DMS53 (cell line): ENCODE data around the gene LIG1.
"Not testable (repeated sequence)": the region's sequence is repeated elsewhere in the genome, so short reads cannot be mapped to it uniquely, and the experiment has no call there.

Source experiments
- DNase-seq: peaks from one replicate; lab custom pipeline; 2025; lab: John Stamatoyannopoulos, UW

Gene LIG1

DNA sequence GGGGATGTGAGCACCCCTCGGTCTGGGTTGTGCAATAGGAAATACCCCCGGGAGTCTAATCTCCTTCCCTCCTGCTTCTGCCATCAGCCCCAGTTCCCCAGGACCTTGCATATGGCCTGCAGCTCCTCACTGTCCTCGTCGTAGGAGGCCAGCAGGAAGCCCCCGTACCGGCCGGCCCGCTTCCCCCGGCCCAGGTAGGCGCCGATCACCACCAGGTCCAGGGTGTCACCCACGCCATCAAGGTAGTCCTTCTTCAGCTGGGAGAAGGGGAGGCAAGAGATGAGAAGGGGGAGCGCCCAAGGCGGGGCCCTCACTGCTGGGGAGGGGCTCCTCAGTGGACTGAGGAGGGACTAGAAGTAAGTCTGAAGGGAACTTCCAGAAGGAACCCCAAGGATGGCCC is 49.1 kb downstream of the LIG1 start:
- DNase-seq: no peak

DNA sequence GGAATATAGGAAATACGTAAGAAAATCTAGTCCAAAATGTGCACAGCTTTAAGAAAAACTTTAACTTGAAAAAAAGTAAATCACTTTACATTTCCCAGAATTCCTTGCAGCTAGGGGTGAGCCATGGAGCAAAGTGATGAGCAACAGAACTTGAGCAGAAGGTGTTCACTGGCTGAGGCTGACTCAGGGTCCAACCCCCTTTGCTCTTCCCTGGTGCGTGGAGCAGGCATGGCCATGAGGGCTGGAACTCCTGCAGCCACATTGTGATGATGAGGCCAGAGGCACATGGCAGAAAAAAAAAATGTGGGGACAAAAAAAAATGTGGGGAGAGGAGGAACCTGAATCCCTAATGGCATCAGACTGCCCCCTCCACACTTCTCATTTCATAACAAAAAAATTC is 49.6 kb downstream of the LIG1 start:
- DNase-seq: no peak

DNA sequence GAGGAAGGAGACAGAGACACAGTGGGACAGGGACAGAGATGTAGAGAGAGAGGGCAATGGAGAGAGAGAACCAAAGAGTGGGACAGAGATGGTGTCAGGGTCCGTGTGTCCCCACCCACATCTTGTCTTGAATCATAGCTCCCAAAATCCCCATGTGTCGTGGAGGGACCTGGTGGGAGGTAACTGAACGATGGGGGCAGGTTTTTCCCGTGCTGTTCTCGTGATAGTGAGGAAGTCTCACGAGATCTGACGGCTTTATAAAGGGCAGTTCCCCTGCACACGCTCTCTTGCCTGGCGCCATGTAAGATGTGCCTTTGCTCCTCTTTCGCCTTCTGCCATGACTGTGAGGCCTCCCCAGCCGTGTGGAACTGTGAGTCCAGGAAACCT is 52.0 kb downstream of the LIG1 start:
- no peak for DNase-seq

DNA sequence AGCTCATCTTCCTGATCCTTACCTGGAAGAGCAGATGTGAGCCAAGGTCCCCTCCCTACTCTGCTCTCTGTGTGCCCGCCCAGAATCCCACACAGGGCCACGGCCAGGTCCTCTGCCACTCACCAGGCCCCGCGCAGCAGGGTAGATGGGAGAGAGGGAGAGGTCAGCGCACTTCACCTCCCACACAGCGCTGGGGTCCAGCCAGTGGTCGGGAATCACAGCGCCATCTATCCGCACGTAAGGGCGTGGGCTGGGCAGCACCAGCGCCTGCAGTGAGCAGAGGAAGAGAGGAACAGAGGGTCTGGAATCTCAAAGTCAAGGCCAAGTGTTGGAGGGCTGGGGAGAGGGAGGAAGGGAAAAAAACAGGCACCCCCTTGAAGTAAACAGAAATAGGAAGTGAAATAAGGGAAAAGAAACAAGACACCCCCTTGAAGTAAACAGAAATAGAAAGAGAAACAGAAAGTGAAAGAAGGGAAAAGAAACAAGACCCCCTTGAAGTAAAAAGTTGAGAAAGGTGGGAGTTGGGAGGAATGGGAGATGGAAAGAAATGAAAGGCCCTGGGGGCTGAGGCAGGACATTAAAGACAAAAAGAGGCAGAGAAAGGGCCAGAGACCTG is 52.5 kb downstream of the LIG1 start:
- no peak for DNase-seq

DNA sequence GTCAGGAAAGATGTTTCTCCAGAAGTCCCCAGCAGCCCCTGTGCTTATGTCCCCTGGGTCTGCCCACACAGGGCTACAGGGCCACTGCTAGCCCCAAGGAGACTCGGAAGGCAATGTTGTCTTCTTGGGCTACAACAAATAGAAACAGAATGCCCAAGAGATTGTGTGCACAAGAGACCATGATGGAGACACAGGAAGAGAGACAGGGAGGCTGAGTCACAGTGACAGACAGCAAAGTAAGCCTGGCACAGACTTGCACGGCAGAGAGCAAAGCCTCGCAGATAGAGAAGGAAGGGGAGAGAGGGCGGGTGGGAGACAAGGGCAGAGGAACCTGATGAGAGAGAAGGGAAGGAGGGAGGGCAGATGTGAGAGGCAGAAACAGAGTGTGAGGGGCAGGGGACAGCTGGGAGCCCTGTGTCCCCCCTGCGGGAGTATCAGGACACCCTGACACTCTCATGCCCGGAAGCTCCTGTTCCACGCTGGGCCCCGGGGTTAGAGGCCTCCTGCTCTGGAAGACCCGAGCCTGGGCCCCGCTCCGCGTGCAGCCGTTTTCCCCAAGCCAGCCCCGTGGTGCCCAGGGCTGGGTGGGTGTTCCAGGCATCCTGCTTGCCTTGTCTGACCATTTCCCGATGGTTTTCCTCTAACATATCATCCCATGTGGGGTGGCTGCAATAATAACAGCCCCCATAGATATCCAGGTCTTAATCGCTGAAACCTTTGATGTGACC is 56.8 kb downstream of the LIG1 start:
- DNase-seq: no peak

DNA sequence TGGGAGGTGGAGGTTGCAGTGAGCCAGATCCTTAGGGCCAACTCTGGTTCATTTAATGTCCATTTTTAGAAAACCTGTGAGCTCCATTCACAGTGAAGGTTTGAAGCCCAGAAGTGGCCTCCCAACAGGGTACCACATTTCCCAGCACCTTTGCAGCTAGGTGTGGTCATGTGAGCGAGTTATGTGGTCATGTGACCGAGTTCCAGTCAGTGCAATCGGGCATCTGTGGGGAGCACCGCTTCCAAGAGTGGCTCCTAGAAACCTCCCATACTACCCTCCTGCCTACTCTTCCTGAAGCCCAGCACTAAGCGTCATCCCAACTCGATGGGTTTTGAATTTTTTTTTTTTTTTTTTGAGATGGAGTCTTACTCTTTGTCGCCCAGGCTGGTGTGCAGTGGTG is 58.9 kb downstream of the LIG1 start:
- DNase-seq: peak; percentile 47

DNA sequence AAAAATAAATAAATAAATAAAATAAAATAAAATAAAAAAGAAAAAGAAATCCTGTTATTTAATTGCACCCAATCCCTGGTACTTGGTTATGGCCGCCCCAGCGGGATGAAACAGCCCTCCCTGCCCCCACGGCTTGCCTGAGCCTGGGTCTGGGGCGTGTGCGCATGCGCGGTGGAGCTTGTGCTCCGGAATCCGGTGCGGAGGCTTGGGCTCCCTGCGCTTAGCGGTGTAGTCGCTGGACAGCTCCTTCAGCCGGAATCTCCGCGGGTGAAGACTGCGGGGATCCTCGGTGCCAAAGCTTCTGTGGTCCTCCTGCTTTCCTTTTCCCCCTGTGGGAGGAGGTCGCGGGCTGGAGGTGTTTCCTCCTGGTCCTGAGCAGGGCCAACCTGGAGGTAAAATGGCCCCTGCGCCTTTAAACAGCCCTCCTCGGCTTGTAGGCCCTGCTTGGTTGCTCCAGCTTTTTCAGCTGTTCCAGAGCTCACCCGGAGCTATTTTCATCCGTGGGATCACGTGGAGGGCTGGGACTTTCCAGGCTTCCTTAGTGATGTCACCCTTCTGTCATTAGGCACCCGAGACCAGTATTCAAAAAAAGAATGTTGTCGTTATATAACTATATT is 59.7 kb downstream of the LIG1 start, which contains the start of gene PLA2G4C:
Gene PLA2G4C (minus strand): TSS at position 468 of the 617 bp plus-strand sequence. CDS start 4,288 bp downstream, outside the sequence.
- DNase-seq: peak; percentile 95

DNA sequence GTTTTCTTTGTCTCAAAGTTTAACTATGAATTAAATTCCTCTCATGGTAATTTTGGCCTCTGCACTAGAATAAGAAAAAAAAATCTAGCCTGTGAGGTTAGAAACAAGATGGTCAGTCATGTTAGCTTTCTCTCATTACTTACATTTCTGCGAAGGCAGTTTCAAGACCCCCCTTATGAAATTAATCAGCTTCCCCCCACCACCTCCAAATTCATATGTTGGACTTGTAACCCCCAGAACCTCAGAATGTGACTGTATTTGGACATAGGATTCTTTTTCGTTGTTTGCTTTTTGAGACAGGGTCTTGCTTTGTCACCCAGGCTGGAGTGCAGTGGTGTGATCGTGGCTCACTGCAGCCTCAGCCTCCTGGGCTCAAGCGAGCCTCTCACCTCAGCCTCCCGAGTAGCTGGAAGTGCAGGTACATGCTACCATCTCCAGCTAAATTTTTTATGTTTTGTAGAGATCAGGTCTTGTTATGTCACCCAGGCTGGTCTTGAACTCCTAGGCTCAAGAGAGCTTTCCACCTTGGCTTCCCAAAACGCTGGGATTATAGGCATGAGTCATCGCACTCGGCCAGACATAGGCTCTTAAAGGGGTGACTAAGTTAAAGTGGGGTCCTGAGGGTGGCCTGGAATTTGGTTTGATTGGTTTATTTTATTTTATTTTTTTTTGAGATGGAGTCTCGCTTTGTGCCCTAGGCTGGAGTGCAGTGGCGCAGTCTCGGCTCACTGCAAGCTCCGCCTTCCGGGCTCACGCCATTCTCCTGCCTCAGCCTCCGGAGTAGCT is 61.0 kb downstream of the LIG1 start:
- DNase-seq: no peak

DNA sequence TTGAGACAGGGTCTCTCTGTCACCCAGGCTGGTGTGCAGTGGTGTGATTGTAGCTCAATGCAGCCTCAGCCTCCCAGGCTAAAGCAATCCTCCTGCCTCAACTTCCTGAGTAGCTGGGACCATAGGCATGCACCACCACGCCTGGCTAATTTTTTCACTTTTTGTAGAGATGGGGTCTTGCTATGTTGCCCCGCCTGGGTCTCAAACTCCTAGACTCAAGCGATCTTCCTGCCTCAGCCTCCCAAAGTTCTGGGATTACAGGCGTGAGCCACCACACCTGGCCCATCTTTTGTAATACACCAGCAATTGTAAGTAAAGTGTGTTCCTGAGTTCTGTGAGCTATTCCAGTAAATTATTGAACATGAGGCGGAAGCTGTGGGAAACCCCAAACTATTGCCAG is 66.2 kb downstream of the LIG1 start:
- no peak for DNase-seq

DNA sequence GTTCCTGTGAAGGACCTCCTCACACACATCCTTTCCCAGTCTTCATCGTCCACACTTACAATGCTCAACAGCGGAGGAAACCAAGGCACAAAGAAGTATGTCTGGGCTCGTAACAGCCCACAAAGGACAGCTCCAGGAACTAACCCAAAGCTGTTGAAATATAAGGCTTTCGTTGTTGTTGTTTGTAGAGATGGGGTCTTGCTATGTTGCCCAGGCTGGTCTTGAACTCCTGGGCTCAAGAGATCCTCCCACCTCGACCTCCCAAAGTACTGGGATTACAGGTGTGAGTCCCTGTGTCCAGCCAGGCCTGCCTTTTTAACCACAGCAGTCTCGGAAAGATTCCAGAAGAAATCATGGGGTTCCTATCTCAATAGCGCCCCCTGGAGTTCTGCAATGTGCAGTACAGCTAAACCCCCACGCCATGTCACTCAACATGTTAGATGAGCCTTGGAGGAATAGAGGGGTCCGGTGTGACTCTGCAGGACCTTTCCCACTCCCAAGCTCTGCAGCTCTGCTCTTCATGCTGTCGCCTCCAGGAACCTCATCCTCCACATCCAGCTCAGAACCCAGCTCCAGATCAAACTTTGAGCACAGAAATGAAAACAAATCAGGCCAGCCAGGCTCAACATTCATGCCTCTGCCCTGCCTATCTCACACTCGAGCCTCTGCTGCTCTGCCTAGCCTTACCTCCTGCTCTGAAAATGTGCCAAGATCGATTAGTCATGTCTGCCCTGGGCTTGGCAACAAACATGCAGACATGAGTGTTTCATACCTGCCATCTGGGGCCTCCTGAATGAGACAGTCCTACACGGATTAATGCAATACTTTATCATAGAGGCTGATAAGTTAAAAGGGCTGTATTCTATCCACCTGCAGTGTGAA is 67.0 kb downstream of the LIG1 start:
- DNase-seq: peak; percentile 62

DNA sequence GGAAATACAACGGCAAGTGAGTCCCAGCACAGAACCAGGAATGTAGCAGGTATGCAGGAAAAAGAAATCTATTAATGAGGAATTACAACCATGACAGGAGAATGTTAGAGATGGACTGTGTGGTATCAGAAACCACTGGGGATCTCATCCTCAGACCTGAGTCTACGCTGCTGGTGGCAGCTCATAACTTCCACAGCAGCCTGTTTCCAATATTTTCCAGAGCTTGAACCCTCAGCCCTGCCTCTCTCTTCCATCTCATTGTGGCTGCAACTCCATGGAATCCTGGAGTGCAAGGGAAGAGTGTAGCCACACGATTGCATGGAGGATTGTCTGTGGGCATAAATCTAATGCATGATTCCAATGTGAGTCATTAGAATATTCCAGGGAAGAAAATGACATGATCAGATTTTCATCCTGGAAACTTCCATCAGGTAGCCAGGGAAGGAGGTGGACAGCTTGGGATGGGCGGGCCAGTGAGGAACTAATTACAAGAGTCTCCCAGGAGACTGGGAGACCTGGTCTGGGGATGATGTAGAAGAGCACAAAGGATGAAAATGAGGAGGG is 74.5 kb downstream of the LIG1 start:
- no peak for DNase-seq

DNA sequence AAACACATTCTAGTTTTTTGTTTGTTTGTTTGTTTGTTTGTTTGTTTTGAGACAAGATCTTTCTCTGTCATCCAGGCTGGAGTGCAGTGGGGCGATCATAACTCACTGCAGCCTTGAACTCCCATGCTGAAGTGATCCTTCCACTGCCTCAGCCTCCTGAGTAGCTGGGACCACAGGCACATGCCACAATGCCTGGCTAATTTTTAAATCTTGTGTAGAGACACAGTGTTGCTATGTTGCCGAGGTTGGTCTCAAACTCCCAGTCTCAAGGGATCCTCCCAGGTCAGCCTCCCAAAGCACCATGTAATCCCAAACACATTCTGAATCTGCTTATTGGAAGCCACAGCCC is 75.3 kb downstream of the LIG1 start:
- DNase-seq: no peak

DNA sequence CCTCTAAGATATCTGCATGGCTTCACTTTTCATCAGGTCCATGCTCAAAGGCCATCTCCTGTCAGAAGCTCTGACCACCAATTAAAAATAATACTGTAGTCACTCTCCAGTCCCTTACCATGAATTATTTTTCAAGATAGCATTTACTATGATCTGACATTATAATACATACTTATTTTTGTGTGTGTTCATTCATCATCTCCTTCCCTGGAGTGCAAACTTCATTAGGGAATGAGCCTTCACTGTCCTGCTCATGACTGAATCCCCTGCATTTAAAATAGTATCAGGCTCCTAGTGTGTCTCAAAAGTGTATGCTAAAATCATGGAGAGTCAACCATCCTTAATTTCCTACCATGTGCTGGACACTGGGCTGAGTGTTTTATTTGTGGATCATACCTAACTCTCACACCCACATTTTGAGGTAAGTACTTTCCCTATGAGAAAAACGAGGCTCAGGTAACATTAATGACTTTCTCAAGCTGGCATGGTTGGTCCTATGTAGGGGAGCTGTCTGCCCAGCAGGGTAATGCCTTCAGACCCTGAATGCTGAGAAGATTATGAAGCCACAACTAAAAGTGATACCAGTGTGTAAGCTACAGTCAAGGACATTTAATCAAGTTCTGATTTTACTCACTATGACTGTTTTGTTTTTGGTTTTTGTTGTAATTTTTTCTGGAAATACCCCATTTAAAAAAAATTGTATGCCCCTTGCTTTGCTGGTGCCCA is 75.9 kb downstream of the LIG1 start:
- DNase-seq: no peak

DNA sequence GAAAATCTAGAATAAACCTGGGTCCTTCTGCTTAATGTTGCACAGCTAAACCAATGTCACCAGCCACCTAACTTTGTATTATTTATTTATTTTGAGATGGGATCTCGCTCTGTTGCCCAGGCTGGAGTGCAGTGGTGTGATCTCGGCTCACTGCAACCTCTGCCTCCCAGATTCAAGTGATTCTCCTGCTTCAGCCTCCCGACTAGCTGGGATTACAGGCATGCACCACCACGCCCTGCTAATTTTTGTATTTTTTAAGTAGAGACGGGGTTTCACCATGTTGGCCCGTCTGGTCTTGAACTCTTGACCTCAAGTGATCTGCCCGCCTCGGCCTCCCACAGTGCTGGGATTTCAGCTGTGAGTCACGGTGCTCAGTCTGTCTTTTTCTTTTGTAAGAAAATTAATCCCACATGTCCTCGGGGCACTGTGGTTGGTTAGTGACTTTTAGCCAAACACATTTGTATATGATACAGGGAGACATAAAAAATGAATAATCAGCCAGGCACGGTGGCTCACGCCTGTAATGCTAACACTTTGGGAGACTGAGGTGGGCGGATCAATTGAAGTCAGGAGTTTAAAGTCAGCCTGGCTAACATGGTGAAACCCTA is 78.9 kb downstream of the LIG1 start:
- not testable (repeated sequence) for DNase-seq

DNA sequence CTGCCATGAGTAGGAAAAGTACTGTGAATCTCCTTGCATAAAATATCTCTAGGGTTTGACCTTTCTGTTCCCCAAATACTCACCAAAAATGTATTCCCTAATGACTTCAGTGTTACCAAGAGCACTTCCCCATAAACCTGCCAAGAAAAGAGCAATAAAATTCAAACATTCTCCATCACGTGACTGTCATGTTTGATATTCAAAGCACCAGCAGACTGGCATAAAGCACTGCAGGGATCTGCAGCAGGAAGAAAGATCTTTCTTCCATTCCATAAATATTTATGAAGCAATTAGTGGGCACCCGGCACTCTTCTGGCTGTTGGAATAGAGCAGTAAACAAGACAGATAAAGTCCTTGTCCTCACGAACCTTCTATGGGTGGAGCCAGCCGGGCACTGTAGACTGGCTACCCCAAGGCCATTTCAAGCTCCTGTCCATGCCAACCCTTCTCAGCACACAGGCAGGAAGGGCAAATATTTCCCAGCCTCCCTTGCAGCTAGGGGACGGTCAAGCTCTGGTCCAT is 79.8 kb downstream of the LIG1 start:
- DNase-seq: no peak

DNA sequence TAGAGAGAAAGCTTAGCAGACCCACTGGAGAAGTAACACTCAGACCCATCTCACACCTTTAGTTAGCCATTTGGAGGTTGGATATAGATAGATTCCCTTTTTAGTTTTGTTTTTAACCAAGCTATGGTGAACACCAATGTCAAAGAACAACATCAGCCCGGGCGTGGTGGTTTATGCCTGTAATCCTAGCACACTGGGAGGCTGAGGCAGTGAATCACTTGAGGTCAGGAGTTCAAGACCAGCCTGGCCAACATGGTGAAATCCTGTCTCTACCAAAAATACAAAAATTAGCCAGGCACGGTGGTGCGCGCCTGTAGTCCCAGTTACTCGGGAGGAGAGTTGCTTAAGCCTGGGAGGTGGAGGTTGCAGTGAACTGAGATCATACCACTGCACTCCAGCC is 81.2 kb downstream of the LIG1 start:
- not testable (repeated sequence) for DNase-seq

DNA sequence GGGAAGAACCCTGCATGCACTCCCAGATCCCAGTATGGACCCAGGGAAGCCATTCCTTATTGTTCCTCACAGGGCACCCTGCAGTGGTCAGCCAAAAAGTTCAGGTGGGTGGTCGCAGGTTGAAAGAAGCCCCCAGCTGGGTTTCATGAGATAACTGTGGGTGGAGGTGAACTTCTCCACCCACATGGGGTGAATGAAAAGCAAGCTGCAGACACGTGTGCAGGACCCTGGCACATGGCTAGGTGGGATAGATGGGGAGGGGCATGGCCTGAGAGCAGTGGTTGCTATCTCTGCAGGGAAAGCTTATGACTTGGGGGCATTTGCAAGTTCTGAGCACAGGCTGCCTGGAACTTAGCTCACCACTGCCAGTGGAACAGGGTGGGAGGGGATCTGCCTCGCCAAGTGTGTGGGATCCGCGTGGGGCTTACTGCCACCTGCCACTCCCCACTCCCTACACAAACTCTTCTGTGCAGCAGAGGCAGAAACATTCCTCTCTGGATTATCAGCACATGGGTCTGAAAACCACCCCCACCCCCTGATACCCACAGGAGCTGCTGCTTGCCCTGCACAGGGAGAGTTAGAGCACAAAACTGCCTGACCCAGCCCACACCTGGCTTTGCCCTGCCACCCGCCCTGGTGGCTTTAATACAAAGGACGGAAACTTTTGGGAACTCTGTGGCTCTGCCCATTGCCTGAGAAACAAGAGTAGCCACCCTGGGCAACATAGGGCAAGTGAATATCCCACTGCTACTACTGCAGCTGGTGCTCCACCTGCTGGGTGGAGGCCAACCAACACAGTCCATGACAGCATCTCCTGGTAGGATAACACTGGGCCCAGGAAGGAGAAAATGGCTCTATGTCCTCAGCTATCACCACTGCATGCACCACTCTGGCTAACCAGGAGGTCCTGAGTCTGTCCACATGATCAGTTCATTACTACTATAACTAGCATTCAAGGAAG is 84.0 kb downstream of the LIG1 start:
- DNase-seq: peak; percentile 14

DNA sequence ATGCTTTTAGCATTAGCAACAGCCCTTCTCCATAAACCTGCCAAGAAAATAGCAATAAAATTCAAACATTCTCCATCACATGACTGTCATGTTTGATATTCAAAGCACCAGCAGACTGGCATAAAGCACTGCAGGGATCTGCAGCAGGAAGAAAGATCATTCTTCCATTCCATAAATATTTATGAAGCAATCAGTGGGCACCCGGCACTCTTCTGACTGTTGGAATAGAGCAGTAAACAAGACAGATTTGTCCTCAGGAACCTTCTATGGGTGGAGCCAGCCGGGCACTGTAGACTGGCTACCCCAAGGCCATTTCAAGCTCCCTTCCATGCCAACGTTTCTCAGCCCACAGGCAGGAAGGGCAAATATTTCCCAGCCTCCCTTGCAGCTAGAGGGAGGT is 85.1 kb downstream of the LIG1 start:
- DNase-seq: no peak

DNA sequence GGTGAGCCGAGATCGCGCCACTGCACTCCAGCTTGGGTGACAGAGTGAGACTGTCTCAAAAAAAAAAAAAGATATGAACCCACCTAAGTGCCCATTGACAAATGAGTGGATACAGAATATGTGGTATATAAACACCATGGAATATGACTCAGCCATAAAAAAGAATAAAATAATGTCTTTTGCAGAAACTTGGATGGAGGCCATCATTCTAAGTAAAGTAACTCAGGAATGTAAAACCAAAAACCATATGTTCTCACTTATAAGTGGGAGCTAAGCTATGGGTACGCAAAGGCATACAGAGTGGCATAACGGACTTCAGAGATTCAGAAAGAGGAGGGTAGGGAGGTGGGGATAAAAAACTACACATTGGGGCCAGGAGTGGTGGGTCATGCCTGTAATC is 89.0 kb downstream of the LIG1 start:
- no peak for DNase-seq
